Measurements from ENCODE around the gene ASB18. TPM values are rescaled to one million over a fixed set of nuclear protein-coding genes. Genes with fewer than 3 reads are reported as not detected.

The ASB18 gene
- total RNA-seq, 4 donors from 2014 or later, result not detected

- H3K4me3 ChIP-seq (ENCODE audit: low read depth, poor library complexity, severe bottlenecking), result no peak overlapping the region
- TF ChIP-seq POLR2A (IDR thresholded peaks at IDR 0.05), result no peak
- TF ChIP-seq CTCF (IDR thresholded peaks at IDR 0.05), result no peak
- no peak for DNase-seq (ENCODE audit: low spot score in 2 of 2)
- intact Hi-C loops (cut with DNase I; ENCODE audit: low total_unique reads), result no loop called here
- 68 to 74% methylated on average over 7 of the region's 7 CpGs for WGBS, 2 donors
Observed at GRCh38 chr2:236200378-236200777, 63.8 kb downstream of the ASB18 start.

- DNase-seq (ENCODE audit: low spot score in 2 of 2), result peak in 1 of 2 donors; percentile 53
- intact Hi-C loops (cut with DNase I; ENCODE audit: low total_unique reads), result no loop called here
- 75 to 82% methylated on average over 7 of the region's 7 CpGs for WGBS, 2 donors
- H3K4me3 ChIP-seq (ENCODE audit: low read depth, poor library complexity, severe bottlenecking), result no peak overlapping the region
- TF ChIP-seq CTCF (IDR thresholded peaks at IDR 0.05) (no peak), POLR2A (IDR thresholded peaks at IDR 0.05) (no peak)
Observed at GRCh38 chr2:236196366-236196765, 67.8 kb downstream of the ASB18 start.

GRCh38 chr2:236195726-236196125, 68.5 kb downstream of the ASB18 start:
- intact Hi-C loops (cut with DNase I; ENCODE audit: low total_unique reads), result no loop called here
- peak in 1 of 2 donors; percentile 70 for DNase-seq (ENCODE audit: low spot score in 2 of 2)
- H3K4me3 ChIP-seq (ENCODE audit: low read depth, poor library complexity, severe bottlenecking), result no peak overlapping the region
- WGBS, 2 donors, result 89% methylated on average over 12 of the region's 12 CpGs
- TF ChIP-seq CTCF (IDR thresholded peaks at IDR 0.05) (no peak), POLR2A (IDR thresholded peaks at IDR 0.05) (no peak)

- intact Hi-C loops (cut with DNase I; ENCODE audit: low total_unique reads), result no loop called here
- 90 to 92% methylated on average over 12 of the region's 12 CpGs for WGBS, 2 donors
- H3K4me3 ChIP-seq (ENCODE audit: low read depth, poor library complexity, severe bottlenecking), result no peak overlapping the region
- no peak for TF ChIP-seq POLR2A (IDR thresholded peaks at IDR 0.05)
- DNase-seq (ENCODE audit: low spot score in 2 of 2), result no peak
Observed at GRCh38 chr2:236194786-236195185, 69.4 kb downstream of the ASB18 start.

- TF ChIP-seq POLR2A (IDR thresholded peaks at IDR 0.05) (no peak), CTCF (IDR thresholded peaks at IDR 0.05) (no peak)
- no peak for DNase-seq (ENCODE audit: low spot score in 2 of 2)
- H3K4me3 ChIP-seq (ENCODE audit: low read depth, poor library complexity, severe bottlenecking), result no peak overlapping the region
- intact Hi-C loops (cut with DNase I; ENCODE audit: low total_unique reads), result no loop called here
- 83 to 87% methylated on average over 10 of the region's 10 CpGs for WGBS, 2 donors
Observed at GRCh38 chr2:236193026-236193425, 71.2 kb downstream of the ASB18 start.

GRCh38 chr2:236190674-236191073, 73.5 kb downstream of the ASB18 start:
- no peak for DNase-seq (ENCODE audit: low spot score in 2 of 2)
- H3K4me3 ChIP-seq (ENCODE audit: low read depth, poor library complexity, severe bottlenecking), result no peak overlapping the region
- intact Hi-C loops (cut with DNase I; ENCODE audit: low total_unique reads), result no loop called here
- TF ChIP-seq POLR2A (IDR thresholded peaks at IDR 0.05) (no peak), CTCF (IDR thresholded peaks at IDR 0.05) (no peak)
- 96% methylated on average over 2 of the region's 2 CpGs for WGBS, 2 donors
